Smooth muscle cell of bladder (primary cell): Measurements from ENCODE around the gene PEDS1. TPM values are rescaled to one million over a fixed set of nuclear protein-coding genes. Genes with fewer than 3 reads are reported as not detected.

Experiments
- total RNA-seq: library from RNA; depleted of rRNA; stranded (reverse); fragments of >200 nt; gene quantifications from 2 replicates; pipeline ENCODE4 v1.2.3, GENCODE V29; 2014

PEDS1 gene
- 16.6 and 22.9 TPM in 2 replicates for total RNA-seq

DNA sequence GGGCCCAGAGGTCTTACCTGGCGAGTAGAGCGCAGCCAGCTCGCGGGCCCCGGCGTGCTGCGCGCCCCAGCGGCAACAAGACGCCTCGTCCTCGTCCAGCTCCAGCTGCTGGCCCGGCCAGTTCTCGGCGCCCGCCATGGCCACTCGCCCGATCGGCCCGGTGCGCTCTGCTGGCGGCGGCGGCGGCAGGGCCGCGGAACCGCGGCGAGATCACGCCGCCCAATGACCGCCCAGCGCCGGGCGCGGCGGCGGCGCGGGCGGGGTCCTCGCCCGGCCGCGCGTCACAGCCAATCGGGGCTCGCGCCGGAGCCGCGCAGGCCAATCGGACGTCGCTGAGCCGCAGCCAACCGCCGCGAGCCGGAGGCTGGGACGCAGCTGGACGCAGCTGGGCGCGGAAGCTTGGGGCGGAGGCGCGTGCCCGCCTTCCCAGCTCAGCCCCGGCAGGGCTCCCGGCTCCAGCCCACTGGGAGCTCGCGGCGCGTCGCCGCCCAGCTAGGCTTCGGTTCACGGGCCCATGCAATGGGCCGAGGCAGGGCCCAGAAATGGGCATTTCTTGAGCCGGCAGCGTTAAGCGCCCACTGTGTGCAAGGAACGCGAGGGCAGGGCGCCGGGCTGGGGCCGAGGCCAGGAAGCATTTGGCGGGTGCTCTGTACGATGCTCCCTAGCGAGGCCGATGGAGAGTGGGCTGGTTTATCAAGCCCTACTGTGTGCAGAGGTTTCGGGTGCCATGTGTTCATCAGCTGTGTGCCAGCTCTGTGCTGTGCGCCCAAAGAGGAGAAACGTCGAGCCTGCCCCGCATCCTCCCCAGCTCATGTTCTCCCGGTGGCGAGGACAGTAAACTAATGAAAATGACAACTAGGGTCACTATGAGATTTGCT lies at the start of gene PEDS1:
Gene PEDS1, minus strand, starts transcription at position 224 of the 878 bp plus-strand sequence. Its CDS starts 86 bp downstream, at position 138.

GRCh38 chr20:50190251-50191064 lies 36.9 kb upstream of the PEDS1 start, which contains the start of gene CEBPB:
Gene CEBPB (plus strand): TSS chr20:50190830. CDS start chr20:50191034, 204 bp downstream.

GRCh38 chr20:50112512-50113419 lies 40.8 kb downstream of the PEDS1 start, which contains the start of gene UBE2V1:
Gene UBE2V1 (minus strand): TSS chr20:50113150. CDS start chr20:50113128, 22 bp downstream.

Other genes with a start within 250 kb of the PEDS1 start
- 0.83 and 0.85 TPM in 2 replicates for gene SPATA2, start 238.2 kb downstream of the PEDS1 start, total RNA-seq
- gene RNF114, start 217.3 kb downstream of the PEDS1 start, total RNA-seq: 44.5 and 49.0 TPM in 2 replicates
- gene SNAI1, start 170.7 kb downstream of the PEDS1 start, total RNA-seq: 0.43 and 0.92 TPM in 2 replicates
- gene UBE2V1, start 40.6 kb downstream of the PEDS1 start, total RNA-seq: 29.4 and 31.4 TPM in 2 replicates
- 63.3 and 77.2 TPM in 2 replicates for gene CEBPB, start 37.1 kb upstream of the PEDS1 start, total RNA-seq